Pancreas (tissue), 10 donors: Measurements from ENCODE around the gene FILIP1L. TPM values are rescaled to one million over a fixed set of nuclear protein-coding genes. Genes with fewer than 3 reads are reported as not detected.
A peak's percentile ranks its signal among the peaks of the same experiment; 100 is the strongest.

Source experiments
- ATAC-seq, 4 donors: fragments of 200-7000 bp; cut with Tn5 transposase; one replicate each; pipeline versions ENCODE4 v1.8.0 to v1.9.1; 2020; ENCODE audit warnings: mild to moderate bottlenecking in 4 of 4, moderate library complexity in 4 of 4
- DNase-seq, 6 donors: peaks; one replicate each; pipeline ENCODE4 v3.0.0-alpha.2; 2020
- FAIRE-seq: peaks from 2 replicates; lab custom pipeline; 2012; peaks lifted over from hg19 to GRCh38; lab: Jason Lieb, UNC
- H3K27ac ChIP-seq, 4 donors: fragments of 200-600 bp; sonication (generic); 1 replicate in 3 of 4; 2 replicates in 1 of 4; pipeline versions ENCODE4 v1.5.0 to v1.8.0; 2020
- H3K27me3 ChIP-seq, 4 donors: fragments of 200-600 bp; one replicate each; pipeline ENCODE4 v1.8.0; 2021
- H3K36me3 ChIP-seq, 3 donors: fragments of 200-600 bp; sonication (generic) in 1 of 3; one replicate each; pipeline versions ENCODE4 v1.5.0 to v1.8.0; 2020 to 2021
- H3K4me1 ChIP-seq, 3 donors: fragments of 200-600 bp; one replicate each; pipeline ENCODE4 v1.8.0; 2021
- H3K4me3 ChIP-seq, 4 donors: fragments of 200-600 bp; sonication (generic) in 2 of 4; one replicate each; pipeline versions ENCODE4 v1.5.0 to v1.8.0; 2020 to 2021
- H3K9me3 ChIP-seq, 4 donors: fragments of 200-600 bp; one replicate each; pipeline ENCODE4 v1.8.0; 2021
- CTCF ChIP-seq, 4 donors: fragments of 200-600 bp; sonication (generic) in 3 of 4; IDR thresholded peaks; one replicate each; pipeline versions ENCODE4 v1.5.0 to v1.8.0; 2021; ENCODE audit warnings: antibody characterized with exemption in 4 of 4
- WGBS, 2 donors: extraction: QIAGEN DNeasy Blood & Tissue Kit; methylation state at CpG; one replicate each; pipeline ENCODE4 v1.1.7; 2013; 5-methylcytosine and 5-hydroxymethylcytosine counted together
- intact Hi-C, 3 donors: fragments of 100-400 bp; cut with DNase I; formaldehyde crosslinking; loops; one replicate each; pipeline versions ENCODE4 v1.11.1 to v1.14.2; 2022
- polyA plus RNA-seq, 2 donors: library from polyadenylated mRNA; stranded (reverse); fragments of 200-250 nt; gene quantifications; one replicate each; pipeline ENCODE4 v1.2.3, GENCODE V29; 2013
- total RNA-seq, 6 donors: library from RNA; stranded (reverse); fragmentation: NEBNext Ultra II Directional in 4 of 6; extraction: Animal tissue kit (Norgen Biotek cat#: 25700) in 4 of 6; gene quantifications; one replicate each; pipeline versions ENCODE4 v1.2.1 to v1.2.4, GENCODE V29; 2021 to 2023
- donor health status: healthy with polysubstance abuse.
- donor health status: DM: no; HTN: no; CAD: no; lungs with moderate emphysema.
- donor health status: DM: no; HTN: no; CAD: no.
- donor health status: control.
- donor health status: control.
- donor health status: Bipolar disorder and iron deficiency.
- donor health status: DM: yes; HTN: yes; CAD: no.
- donor health status: DM: no; HTN: no; CAD: no.
- donor health status: DM: no; HTN: no; CAD: no.
- donor health status: DM: yes; HTN: yes; CAD: no.

FILIP1L gene
- total and polyA plus RNA-seq, 8 donors: 12.5 to 37.7 (median 15.8) TPM

DNA sequence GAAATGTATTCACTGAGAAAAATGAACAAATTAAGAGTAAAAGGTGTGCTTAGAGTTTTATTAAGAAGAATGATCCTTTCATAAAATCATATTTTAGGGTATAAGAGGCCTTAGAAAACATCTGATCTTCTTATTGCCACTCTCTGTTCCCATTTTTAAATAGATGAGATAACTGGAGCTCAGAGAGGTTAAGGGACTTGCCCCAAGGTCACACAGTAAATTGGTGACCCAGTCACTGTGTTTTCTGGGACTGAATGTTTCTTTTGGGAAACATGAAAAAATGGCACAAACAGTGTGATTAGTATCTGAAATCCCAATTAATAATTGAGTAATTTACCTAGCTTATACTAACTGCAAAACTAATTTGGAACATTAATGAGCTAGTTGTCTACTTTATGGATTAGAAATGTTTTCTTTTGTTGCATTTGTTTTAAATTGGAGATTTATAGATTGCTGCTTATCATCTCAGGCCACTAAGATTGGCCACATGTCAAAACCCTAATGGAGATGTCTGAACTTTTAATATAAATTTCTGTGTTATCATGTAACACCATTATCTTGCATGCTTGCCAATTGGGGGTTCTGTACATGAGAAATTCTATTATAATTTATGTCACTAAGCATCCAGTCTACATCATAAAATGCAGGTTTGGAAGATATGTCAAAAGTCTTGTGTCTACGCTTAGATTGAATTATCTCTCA is 231.7 kb downstream of the FILIP1L start:
- Histone ChIP-seq H3K4me1 (peaks cover 0 to 3% (median 0%) of the 10 kb centered on the region in 3 donors), H3K9me3 (no peaks in the 10 kb centered on the region), H3K36me3 (no peaks in the 10 kb centered on the region), H3K27me3 (no peaks in the 10 kb centered on the region), H3K4me3 (no peak overlapping the region), H3K27ac (no peak overlapping the region)
- WGBS, 2 donors: 92 to 94% methylated on average over 1 of the region's 1 CpG
- intact Hi-C loops: no loop called here
- no peak for TF ChIP-seq CTCF (IDR thresholded peaks at IDR 0.05)
- ATAC-seq: no peak
- DNase-seq: no peak
- FAIRE-seq: no peak

- Histone ChIP-seq H3K9me3 (no peaks in the 10 kb centered on the region), H3K27me3 (no peaks in the 10 kb centered on the region), H3K4me3 (no peak overlapping the region), H3K4me1 (peaks cover 0 to 3% (median 3%) of the 10 kb centered on the region in 3 donors), H3K36me3 (no peaks in the 10 kb centered on the region), H3K27ac (no peak overlapping the region)
- 80 to 82% methylated on average over 2 of the region's 2 CpGs for WGBS, 2 donors
- intact Hi-C loops: no loop called here
- no peak for DNase-seq
- no peak for TF ChIP-seq CTCF (IDR thresholded peaks at IDR 0.05)
- ATAC-seq: peak in 1 of 4 donors; percentile 49
- FAIRE-seq: peak; percentile 75
Observed at GRCh38 chr3:99881121-99881524, 233.2 kb downstream of the FILIP1L start.

- Histone ChIP-seq H3K36me3 (no peaks in the 10 kb centered on the region), H3K4me1 (peaks cover 0 to 3% (median 0%) of the 10 kb centered on the region in 3 donors), H3K9me3 (no peaks in the 10 kb centered on the region), H3K4me3 (no peak overlapping the region), H3K27me3 (no peaks in the 10 kb centered on the region), H3K27ac (no peak overlapping the region)
- intact Hi-C loops: no loop called here
- FAIRE-seq (no peak), ATAC-seq (no peak), DNase-seq (no peak)
- 93% methylated on average over 2 of the region's 2 CpGs for WGBS, 2 donors
- no peak for TF ChIP-seq CTCF (IDR thresholded peaks at IDR 0.05)
Observed at GRCh38 chr3:99879275-99879674, 235.0 kb downstream of the FILIP1L start.

DNA sequence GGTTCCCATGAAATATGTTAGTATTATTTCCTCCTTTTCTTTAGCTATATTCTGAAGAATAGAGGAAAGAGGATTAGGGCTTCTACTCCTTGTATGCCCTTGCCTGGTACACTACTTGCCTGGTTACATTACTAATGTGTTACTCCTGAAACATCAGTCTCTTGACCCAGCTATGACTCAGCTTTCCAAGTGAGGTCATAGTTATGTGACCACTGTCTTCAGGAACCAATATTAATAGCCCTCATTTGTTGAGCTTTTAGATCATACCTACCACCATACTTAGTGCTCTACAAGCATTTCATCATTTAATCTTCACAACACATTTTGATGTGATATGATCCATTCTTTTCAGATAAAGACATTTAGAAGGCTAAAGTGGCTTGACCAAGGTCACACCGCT is 236.3 kb downstream of the FILIP1L start:
- no peak for FAIRE-seq
- Histone ChIP-seq H3K36me3 (no peaks in the 10 kb centered on the region), H3K4me3 (no peak overlapping the region), H3K4me1 (peaks cover 0 to 3% (median 0%) of the 10 kb centered on the region in 3 donors), H3K27me3 (no peaks in the 10 kb centered on the region), H3K27ac (peak overlapping the region in 2 of 4 donors; percentile 16 to 89), H3K9me3 (no peaks in the 10 kb centered on the region)
- no peak for DNase-seq
- ATAC-seq: peak; percentile 22 to 41 (median 27)
- intact Hi-C loops: no loop called here
- 95 to 98% methylated on average over 1 of the region's 1 CpG for WGBS, 2 donors
- TF ChIP-seq CTCF (IDR thresholded peaks at IDR 0.05): no peak

DNA sequence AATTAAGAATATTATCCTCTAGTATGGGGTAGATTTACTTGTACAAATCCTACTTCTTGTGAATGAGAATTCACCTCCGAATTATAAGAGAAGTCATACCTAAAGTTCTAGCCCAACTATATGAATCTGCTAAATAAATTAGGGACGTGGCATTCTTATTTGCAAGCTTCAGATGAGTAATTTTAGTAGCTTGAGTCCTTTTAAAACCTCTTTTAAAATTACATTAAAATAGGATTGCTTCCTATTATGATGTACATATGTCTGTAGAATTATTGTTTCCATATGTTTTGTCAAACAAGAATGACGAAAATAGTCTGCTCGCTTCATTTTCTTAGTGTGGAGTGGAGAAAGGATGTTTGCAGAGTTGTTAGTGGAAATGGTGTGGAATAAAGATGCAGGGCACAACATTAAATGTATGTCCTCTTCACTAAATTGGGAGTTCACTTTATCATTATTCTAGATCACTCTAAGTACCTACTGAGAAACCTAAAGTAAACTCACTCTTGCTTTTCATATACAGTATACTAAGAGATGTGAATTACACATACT is 237.2 kb downstream of the FILIP1L start:
- Histone ChIP-seq H3K4me1 (peaks cover 0 to 3% (median 0%) of the 10 kb centered on the region in 3 donors), H3K27ac (peak overlapping the region in 2 of 4 donors; percentile 86 to 89), H3K27me3 (no peaks in the 10 kb centered on the region), H3K4me3 (peak overlapping the region in 1 of 4 donors; percentile 66), H3K36me3 (no peaks in the 10 kb centered on the region), H3K9me3 (no peaks in the 10 kb centered on the region)
- ATAC-seq: no peak
- FAIRE-seq: peak; percentile 9
- intact Hi-C loops: no loop called here
- WGBS, 2 donors: 87 to 92% methylated on average over 4 of the region's 4 CpGs
- no peak for DNase-seq
- TF ChIP-seq CTCF (IDR thresholded peaks at IDR 0.05): no peak
